Dedifferentiated amniotic fluid mesenchymal stem cell (primary cell): ENCODE results near the gene TPCN1.

Experiments
- DNase-seq: peaks from one replicate; pipeline ENCODE4 v3.0.0-alpha.2; 2016; ENCODE audit errors: extremely low spot score

The TPCN1 gene

DNA sequence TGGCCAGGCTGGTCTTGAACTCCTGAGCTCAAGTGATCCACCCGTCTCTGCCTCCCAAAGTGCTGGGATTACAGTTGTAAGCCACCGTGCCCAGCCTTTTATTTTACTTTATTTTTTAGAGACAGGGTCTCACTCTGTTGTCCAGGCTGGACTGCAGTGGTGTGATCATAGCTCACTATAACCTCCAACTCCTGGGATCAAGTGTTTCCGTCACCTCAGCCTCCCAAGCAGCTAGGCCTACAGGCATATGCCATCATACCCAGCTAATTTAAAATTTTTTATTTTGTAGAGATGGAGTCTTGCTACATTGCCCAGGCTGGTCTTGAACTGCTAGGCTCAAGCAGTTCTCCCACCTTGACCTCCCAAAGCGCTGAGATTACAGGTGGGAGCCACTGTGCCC, 3.7 kb downstream of the TPCN1 start:
- no peak for DNase-seq

DNA sequence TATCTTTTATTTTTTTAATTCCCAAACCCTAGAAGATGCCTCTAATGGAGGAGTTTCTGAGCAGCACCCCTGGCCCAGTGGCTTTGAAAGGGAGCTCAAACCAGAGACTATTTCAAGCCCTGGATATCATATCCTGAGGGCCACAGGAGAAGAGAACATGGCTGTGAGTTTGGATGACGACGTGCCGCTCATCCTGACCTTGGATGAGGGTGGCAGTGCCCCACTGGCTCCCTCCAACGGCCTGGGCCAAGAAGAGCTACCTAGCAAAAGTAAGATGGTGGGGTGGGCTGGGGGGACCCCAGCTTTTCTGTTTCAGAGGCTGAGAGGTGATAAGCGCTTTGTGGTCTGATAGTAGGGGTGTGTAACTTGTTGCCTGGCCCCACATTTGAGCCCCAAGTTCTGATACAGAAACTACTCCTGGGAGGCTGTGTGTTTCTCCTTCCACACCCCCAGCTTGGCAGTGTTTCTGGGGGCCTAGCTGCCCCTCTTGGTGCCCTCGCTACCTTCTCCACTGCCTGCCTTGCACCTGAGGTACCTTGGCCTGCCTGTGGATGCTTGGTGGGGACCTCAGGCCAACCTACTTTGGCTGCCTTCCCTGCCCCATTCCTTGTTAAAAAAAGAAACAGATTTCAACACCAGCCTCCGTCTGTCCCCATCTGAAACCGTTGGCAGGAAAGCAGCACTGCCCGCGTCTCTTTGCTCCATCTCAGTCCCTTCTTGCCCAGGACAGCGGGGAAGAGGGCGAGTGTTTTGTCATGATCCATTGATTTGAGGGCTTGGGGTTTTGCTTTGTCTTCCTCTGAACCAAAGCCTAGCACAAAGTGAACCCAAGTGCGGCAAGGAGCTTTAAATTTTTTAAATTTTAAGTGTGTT, 5.7 kb downstream of the TPCN1 start:
- DNase-seq = no peak

DNA sequence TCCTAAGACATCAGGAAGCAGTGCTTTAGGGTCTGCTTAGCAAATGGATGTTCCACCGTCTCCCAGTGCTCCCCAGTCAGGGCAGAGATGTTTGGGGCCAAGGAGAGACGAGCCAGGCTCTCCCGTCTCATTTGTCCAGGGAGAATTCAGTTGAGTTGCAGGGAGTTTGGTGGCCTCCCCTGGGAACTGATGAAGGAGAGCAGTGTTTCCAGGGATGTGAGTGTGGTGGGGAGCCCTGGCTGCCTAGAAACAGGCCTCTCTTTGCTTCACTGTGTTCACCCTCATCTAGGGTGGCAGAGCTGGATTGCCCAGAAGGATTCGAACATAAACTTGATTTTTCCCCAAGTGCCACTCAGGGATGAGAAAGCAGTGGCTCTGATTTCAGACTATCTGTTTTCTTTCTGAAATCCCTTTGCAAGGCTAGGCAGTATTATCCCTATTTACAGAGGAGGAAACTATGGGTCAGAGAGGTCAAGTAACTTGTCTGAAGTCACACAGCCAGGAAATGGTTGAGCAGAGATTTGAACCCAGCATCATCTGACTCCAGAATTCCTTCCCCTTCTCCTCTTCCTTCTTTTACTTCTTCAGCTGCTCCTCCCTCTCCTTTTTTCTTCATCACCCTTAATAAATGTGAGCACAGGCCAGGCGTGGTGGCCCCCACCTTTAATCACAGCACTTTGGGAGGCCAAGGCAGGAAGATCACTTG, 6.6 kb downstream of the TPCN1 start:
- DNase-seq = no peak

DNA sequence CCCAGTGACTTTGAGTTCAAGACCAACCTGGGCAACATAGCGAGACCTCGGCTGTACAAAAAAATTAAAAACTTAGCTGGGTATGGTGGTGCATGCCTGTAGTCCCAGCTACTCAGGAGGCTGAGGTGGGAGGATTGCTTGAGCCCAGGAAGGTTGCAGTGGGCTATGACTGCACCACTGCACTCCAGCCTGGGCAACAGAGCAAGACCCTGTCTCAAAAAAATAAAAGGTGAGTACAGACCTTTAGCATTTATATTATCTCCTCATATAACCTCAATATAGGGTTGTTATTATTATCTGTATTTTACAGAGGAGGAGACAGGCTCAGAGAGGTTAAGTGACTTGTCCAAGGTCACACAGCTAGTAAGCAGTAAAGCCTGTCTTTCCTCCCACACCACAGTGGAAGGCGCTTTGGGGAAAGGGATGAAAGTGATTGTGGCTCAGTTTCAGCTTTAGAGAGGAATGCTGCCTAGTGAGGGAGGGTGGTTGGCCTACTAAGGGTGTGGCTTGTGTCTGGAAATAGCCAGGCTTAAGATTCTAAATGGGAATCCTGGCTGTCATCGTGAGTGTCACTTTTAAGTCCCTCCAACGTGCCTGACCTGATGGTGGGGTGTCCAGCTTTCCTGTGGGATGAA, 7.2 kb downstream of the TPCN1 start:
- DNase-seq = no peak

DNA sequence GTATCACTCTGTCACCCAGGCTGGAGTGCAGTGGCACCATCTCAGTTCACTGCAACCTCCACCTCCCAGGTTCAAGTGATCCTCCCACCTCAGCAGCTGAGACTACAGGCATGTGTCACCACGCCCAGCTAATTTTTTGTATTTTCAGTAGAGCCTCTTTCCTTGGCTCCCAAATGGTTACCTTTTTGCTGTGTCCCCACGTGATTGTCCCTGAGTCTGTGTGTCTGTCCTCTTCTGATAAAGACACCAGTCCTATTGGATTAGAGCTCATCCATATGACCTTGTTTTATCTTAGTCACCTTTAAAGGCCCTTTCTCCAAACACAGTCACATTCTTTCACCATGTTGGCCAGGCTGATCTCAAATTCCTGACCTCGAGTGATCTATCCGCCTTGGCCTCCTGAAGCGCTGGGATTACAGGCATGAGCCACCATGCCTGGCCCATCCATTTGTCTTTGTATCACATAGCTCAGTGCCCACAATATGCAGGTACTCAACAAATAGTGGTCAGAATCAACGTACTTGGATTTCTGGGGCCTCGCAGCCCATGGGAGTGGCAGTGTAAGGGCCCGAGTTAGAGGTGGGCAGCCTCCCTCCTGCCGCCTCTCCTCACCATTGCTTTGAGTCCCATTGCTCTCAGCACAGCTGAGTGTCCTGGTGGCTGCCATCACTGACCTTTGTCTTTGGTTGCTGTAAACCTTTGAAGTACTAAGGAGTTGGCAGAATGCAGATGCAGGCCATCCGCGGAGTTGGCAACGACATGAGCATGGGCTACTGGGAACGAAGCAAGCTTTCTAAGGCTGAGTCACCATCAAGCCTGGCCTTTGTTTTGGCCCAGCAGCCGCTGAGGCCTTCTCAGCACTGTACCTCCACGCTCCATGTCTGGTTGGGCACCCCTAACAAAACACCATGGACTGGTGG, 9.3 kb downstream of the TPCN1 start:
- DNase-seq = no peak

DNA sequence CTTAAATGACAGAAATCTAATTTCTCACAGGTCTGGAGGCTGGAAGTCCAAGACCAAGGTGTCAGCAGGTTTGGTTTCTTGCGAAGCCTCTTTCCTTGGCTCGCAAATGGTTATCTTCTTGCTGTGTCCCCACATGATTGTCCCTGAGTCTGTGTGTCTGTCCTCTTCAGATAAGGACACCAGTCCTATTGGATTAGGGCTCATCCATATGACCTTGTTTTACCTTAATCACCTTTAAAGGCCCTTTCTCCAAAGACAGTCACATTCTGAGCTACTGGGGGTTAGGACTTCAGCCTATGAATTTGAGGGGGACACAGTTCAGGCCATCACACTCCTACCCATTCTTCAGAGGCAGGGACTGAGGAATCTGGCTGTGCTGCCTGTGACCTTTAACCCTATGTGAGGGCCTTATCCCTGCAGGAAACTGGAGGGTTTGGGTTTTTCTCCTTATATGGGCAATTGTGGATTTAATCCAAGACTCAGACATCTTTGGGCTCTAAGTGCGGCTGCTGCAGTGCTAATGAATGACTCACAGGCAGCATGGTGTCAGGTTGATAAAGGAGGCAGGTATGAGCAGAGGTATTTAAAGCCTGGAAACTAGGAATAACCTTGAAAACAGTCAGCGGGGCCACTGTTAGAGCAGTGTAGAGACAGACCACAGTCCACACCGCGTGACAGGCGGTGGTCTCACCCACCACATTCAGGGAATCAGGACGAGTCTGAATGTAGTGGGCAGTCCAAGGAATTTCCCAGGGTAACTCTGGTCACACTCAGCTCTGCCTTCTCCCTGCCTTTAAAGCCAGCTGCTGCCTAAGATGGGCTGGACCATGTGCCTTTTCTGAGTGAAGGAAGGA, 10.2 kb downstream of the TPCN1 start:
- no peak for DNase-seq

DNA sequence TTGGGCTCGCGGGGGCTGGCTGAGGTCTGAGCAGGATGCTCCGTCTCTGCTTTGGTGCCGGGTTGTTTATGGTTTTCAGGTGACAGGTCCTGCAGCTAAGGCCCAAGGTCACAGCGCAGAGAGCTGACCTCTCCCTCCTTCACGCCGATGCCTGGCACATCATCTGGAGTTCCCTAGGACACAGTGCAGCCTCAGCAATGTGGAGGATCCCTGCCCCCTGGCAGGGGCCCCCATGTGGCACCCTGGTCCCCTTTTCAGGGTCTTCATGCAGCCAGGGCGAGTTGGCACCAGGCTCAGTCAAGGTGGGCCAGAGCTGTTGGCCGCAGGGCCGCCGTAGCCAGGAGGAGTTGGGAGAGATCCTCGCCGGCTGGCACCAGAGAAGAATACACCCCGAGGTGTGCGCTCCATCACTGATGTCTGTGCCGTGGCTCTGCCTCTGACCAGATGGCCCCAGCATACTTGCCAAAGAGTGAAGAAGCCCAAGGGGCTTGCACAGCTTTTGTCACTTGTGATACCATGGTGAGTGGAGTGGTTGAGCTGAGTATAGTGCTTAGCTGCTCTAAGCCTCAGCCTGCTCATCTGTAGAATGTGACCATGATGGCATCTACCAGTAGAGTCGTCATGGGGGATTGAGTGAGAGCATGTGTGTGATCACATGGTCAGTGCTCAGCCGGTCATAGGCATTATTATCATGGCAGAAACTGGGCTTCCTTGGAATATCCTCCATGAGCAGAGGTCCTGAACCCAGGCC, 11.0 kb downstream of the TPCN1 start:
- DNase-seq = no peak

DNA sequence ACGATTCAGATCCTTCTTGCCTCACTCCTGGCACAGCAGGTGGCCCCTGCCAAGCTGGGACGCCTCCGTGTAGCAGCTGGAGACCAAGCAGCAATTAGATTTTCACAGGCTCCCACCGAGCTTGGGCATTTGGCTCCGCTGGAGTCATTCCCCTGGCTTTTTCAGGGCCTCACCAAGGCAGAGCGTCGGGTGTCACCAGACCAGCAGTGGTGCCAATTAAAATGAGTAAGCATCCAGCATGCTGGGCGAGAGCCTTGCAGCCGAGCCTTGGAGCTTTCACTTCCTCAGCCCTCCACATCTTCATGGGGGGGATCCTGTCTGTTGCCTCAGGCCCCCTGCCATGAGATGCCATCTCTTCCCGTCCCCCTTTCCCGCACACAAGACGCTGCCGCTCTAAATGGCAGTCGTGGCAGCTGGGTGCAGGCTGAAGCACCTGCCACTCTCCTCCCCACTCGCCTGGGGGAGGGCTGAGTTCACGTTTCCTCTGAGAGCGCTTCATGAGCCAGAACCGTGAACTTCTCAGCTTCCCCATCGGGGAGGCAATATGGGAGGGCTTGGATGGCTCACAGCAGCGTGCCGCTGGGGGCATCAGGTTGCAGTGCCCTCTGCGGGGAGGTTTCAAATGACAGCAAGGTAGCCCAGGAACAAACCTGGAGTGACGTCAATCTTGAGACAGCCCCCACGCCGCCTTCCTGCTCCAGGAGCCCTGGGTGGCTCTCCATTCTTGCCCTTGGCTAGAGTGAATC, 11.7 kb downstream of the TPCN1 start:
- no peak for DNase-seq

DNA sequence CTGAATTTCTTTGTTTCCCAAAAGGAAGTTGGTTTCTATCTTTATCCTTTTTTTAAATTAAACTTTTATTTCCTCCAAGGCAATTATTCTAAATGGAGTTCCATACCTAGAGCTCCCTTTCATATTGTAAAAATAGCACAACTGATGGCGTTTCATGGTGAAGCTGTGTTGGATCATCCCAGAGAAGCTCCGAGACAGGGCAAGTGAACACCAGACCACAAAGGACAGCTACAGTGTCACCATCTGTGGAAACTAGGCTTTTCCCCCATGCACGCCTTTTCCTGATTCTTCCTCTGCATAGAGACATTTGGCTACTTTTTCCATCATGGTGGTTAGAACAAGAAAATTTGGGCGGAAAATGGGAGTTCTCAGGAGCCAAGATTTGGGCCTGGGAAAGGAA, 12.7 kb downstream of the TPCN1 start:
- no peak for DNase-seq

DNA sequence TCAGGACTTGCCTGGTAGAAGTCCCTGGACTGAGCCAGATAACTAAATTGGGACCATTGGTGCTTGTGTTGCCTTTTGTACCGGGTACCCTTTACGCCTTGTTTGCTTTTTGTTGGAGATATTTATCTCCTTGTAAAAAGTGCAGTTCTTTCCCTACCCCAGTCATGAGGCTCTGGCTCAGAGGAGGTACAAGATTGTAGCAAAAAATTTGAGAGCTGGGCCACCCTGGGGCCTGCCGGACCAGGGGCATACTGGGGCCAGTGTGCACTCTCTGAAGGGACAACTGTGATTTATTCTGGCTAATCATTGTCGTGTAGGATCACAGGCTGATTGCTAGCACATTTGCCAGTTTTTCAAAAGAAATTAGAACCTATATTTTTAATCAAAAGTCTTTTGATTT, 13.2 kb downstream of the TPCN1 start:
- DNase-seq = no peak

DNA sequence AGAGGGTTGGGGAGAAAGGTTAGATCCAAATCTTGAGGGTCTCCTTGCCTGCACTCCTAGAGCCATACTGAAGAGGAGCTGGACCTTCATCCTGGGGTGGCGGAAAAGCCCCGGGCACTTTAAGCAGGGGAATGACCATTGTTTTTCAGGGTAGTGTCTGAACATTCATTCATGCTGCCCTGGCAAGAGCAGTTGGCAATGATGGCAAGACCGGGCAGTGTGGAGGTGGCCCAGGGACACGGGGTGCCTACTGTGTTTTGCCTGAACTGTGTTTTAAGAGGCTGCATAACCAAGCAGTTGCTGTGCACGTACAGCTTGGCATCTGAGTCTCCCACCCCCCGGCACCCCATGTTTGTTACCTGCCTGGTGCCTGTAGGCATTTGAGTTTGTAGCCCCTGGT, 14.7 kb downstream of the TPCN1 start:
- DNase-seq = no peak

DNA sequence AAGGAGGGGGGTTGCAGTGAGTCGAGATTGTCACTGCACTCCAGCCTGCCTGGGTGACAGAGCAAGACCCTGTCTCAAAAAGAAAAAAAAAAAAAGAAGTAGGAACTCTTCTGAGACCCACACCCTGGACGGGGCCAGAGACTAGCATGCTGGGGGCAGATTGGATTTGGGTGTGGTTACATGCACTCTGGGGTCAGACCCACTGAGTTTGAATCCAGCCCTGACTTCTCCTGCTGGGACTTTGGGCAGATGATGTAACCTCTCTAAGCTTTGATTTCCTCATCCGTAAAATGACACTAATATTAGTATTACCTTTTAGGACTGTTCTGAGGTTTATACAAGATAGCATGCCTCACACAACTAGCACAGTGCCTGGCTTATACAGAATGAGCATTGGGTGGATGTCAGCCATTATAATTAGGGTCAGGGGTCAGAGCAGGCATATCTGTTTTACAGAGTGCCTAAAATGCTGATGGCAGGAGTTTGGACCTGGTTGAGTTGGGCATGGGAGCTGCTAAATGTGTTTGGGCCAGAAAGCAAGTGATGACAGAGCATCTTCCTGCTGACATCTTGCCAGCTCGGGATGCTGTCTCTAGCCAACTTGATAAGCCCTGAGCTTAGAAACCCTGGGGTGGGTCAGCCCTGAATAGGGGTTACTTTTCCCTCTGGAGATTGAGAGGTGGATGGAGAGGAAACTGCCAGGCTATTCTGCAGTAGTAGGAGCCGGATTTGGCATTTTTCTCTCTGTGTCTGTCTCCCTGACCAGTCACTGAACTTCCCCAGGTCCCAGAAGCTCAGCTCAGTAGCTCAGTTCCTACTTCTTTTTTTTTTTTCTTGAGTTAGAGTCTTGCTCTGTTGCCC, 15.5 kb downstream of the TPCN1 start:
- no peak for DNase-seq

DNA sequence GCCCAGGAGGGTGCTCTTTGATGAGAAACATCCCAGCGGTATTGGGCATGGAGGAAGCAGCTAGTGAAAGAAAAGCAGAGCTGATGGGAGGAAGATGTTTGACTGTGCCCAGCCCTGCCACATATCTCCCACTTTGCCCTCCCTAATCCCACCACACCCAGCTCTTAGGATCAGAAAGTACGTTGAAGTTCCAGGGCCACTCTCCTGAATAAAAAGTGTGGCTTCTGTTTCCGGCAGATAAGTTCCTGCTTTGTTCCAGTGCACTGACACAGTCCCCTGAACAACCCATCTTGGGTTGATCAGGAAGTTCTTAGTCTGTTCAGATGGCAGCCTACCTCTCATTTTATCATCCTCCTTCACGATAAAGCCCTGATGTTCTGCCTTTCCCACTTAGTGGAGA, 16.5 kb downstream of the TPCN1 start:
- DNase-seq = no peak

DNA sequence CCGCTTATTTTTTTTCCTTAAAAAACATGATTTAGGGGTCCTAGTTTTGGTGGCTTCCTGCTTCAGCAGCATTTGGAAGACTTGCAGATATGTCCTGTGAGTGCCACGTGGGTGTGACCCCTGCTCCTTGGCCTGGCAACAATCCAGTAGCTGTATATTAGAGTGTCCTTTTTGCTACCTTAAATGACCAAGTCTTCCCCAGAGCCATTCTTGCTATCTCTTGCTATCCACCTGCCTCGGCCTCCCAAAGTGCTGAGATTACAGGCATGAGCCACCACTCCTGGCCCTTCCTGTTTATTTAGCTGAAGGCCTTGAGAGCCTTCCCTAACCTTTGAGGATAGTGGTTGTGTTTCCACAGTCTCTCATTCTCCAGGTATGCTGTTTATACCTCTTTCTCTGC, 17.0 kb downstream of the TPCN1 start:
- DNase-seq = no peak

DNA sequence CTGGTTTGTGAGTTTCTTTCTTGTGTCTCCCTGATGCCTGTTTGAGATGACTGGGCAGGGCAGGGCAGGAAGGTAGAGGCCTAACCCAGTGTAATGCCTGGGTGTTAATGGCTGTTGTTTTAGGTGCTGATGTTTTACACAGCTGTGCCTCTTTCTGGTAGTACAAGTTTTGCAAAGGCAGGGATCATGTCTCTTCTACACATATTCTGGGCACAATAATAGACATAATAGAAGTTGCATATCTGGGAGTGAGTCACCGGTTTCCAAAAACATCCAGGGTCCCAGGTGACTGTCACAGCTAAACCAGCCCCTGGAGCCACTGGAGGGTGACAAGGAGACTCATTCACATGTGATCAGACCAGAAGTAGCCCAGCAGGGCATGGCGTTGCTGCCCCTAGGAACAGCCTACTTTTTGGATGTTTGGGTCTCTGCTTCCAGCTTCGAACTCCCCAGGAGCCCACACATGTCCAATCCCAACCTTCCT, 18.1 kb downstream of the TPCN1 start:
- DNase-seq = no peak

DNA sequence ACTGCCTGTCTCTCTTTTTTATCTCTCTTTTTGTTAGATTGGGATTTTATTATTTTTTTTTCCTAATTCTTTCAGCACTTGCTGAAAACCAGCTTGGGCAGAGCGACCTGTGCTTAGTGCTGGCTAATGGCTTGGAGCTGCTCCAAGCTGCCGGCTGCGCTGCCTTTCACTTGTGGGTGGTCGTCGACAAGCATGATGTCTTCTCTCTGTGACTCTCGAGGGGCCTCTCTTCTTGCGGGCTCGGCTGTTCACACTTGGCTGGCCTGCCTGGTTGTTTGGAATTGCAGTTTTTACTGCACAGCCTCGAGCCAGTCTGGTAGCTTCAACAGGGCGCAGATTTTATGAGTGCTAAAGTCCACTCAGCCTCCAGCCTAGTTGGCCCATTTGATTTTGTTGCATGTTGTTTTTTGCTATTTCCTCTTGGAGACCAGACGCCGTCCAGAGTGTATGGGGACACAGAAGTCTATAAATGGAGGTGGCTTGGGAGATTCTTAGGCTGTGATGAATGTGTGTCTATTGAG, 18.6 kb downstream of the TPCN1 start:
- DNase-seq = no peak

DNA sequence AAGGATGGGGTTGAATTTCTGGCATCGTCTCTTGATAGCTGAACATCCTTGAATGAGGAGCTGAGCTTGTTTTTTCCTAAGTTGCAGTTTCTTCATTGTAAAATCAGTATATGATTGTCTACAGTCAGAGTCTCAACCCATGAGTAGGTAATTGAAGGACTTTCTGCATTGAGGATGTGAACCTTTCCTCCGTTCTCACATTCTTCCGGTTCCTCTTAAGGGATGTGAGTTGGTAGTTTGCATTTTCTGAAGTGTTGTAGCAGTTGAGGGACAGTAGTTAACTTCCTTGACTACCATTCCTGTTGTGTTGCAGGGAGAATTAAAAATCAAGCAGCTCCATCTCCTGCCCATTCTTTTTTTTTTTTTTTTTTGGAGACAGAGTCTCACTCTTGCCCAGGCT, 19.1 kb downstream of the TPCN1 start:
- no peak for DNase-seq
